GM23338 (cell line): ENCODE results near the gene MXRA8. TPM values are rescaled to one million over a fixed set of nuclear protein-coding genes. Genes with fewer than 3 reads are reported as not detected.

Experiments used
- ATAC-seq: fragments of 200-7000 bp; cut with Tn5 transposase; 3 replicates; pipeline ENCODE4 v1.9.1; 2020
- DNase-seq: peaks from one replicate; pipeline ENCODE4 v3.0.0-alpha.2; 2015; ENCODE audit warnings: low spot score
- H2AFZ ChIP-seq: fragments of 200-600 bp; sonication (generic); 2 replicates; pipeline ENCODE4 v1.8.0; 2016; ENCODE audit warnings: antibody characterized with exemption, mild to moderate bottlenecking, moderate library complexity
- H3F3A ChIP-seq: fragments of 200-600 bp; sonication (generic); replicated peaks from 2 replicates; pipeline ENCODE4 v1.8.0; 2017; ENCODE audit warnings: antibody characterized with exemption, mixed run types, low read depth
- H3K27ac ChIP-seq: fragments of 200-600 bp; sonication (generic); 2 replicates; pipeline ENCODE4 v1.6.1; 2016; ENCODE audit warnings: low read depth
- H3K27me3 ChIP-seq: fragments of 200-600 bp; sonication (generic); 2 replicates; pipeline ENCODE4 v1.8.0; 2016; ENCODE audit warnings: mild to moderate bottlenecking, mixed run types, moderate library complexity; ENCODE audit not compliant: insufficient read depth
- H3K36me3 ChIP-seq: fragments of 200-600 bp; sonication (generic); 2 replicates; pipeline ENCODE4 v1.8.0; 2016; ENCODE audit warnings: mild to moderate bottlenecking; ENCODE audit not compliant: insufficient read depth
- H3K4me1 ChIP-seq: fragments of 200-600 bp; sonication (generic); 2 replicates; pipeline ENCODE4 v1.8.0; 2016; ENCODE audit warnings: mild to moderate bottlenecking, moderate library complexity; ENCODE audit not compliant: insufficient read depth
- H3K4me2 ChIP-seq: fragments of 200-600 bp; sonication (generic); 2 replicates; pipeline ENCODE4 v1.7.1; 2017; ENCODE audit warnings: mixed run types
- H3K4me3 ChIP-seq: fragments of 200-600 bp; sonication (generic); 2 replicates; pipeline ENCODE4 v1.6.1; 2016; ENCODE audit warnings: mixed run types
- H3K79me2 ChIP-seq: fragments of 200-600 bp; sonication (generic); replicated peaks from 2 replicates; pipeline ENCODE4 v1.8.0; 2017; ENCODE audit warnings: mild to moderate bottlenecking; ENCODE audit not compliant: insufficient read depth
- H3K9me2 ChIP-seq: fragments of 200-600 bp; sonication (generic); 2 replicates; pipeline ENCODE4 v1.8.0; 2017; ENCODE audit not compliant: insufficient read depth
- H4K20me1 ChIP-seq: fragments of 200-600 bp; sonication (generic); replicated peaks from 2 replicates; pipeline ENCODE4 v1.8.0; 2017; ENCODE audit warnings: mild to moderate bottlenecking; ENCODE audit not compliant: insufficient read depth
- H3K27ac Mint-ChIP-seq: 2 replicates; pipeline ENCODE4 v1.8.0; 2020; ENCODE audit warnings: inconsistent platforms, mild to moderate bottlenecking, moderate library complexity, mixed read lengths
- H3K27me3 Mint-ChIP-seq: 3 replicates; pipeline ENCODE4 v1.8.0; 2022; ENCODE audit warnings: low read depth, mild to moderate bottlenecking, moderate library complexity, mixed read lengths, inconsistent platforms; ENCODE audit not compliant: insufficient read depth, poor library complexity
- H3K36me3 Mint-ChIP-seq: 3 replicates; pipeline ENCODE4 v1.8.0; 2021; ENCODE audit warnings: low read depth, mild to moderate bottlenecking, inconsistent platforms, moderate library complexity, mixed read lengths
- H3K4me1 Mint-ChIP-seq: 3 replicates; pipeline ENCODE4 v1.8.0; 2020; ENCODE audit warnings: mild to moderate bottlenecking, inconsistent platforms, mixed read lengths
- H3K4me3 Mint-ChIP-seq: 3 replicates; pipeline ENCODE4 v1.8.0; 2021; ENCODE audit warnings: moderate library complexity, mild to moderate bottlenecking, inconsistent platforms, mixed read lengths
- H3K9me3 Mint-ChIP-seq: 3 replicates; pipeline ENCODE4 v1.8.0; 2020; ENCODE audit warnings: moderate library complexity, mild to moderate bottlenecking, inconsistent platforms, mixed read lengths
- CREB1 ChIP-seq: fragments of 250-450 bp; sonication (Bioruptor Pico); IDR thresholded peaks from 2 replicates; pipeline ENCODE4 v1.5.0; 2020; ENCODE audit warnings: low read depth, mild to moderate bottlenecking, moderate library complexity
- ETS1 ChIP-seq: IDR thresholded peaks from 2 replicates; pipeline ENCODE4 v1.6.1; 2016; ENCODE audit warnings: antibody characterized with exemption
- EZH2 ChIP-seq: fragments of 200-600 bp; sonication (generic); IDR thresholded peaks from one replicate; pipeline ENCODE4 v1.8.0; 2017; ENCODE audit warnings: antibody characterized with exemption, mild to moderate bottlenecking, low read depth; ENCODE audit not compliant: unreplicated experiment
- JUNB ChIP-seq: IDR thresholded peaks from one replicate; pipeline ENCODE4 v1.6.1; 2016; ENCODE audit warnings: antibody characterized with exemption; ENCODE audit not compliant: unreplicated experiment
- NANOG ChIP-seq: IDR thresholded peaks from 2 replicates; pipeline ENCODE4 v1.6.1; 2016; ENCODE audit warnings: antibody characterized with exemption, borderline replicate concordance
- POLR2AphosphoS5 ChIP-seq: IDR thresholded peaks from 2 replicates; pipeline ENCODE4 v1.6.1; 2016; ENCODE audit warnings: antibody characterized with exemption, low read depth
- REST ChIP-seq: IDR thresholded peaks from one replicate; pipeline ENCODE4 v1.6.1; 2018; ENCODE audit warnings: antibody characterized with exemption; ENCODE audit not compliant: unreplicated experiment
- STAT1 ChIP-seq: IDR thresholded peaks from one replicate; pipeline ENCODE4 v1.6.1; 2016; ENCODE audit warnings: antibody characterized with exemption; ENCODE audit not compliant: unreplicated experiment
- ZNF462 ChIP-seq: fragments of 250-450 bp; sonication (Bioruptor Pico); IDR thresholded peaks from 2 replicates; pipeline ENCODE4 v1.5.0; 2020; ENCODE audit warnings: mild to moderate bottlenecking, moderate library complexity
- polyA plus RNA-seq: library from polyadenylated mRNA; unstranded; fragments of >200 nt; fragmentation: Nextera tagmentation; extraction: Ambion mirVana; gene quantifications from 2 replicates; pipeline ENCODE4 v1.2.1, GENCODE V29; 2016
- total RNA-seq: library from RNA; depleted of rRNA; stranded (reverse); fragments of >200 nt; shearing (Covaris generic); gene quantifications from 2 replicates; pipeline ENCODE4 v1.2.3, GENCODE V29; 2014

MXRA8 gene
- total and polyA plus RNA-seq, 2 experiments from 2014 or later: 9.1 to 17.2 TPM

- peak overlapping the region; percentile 24; the same call in 1 of the 3 replicates for H3K4me3 Mint-ChIP-seq
- Histone ChIP-seq H3K9me2 (no peaks in the 10 kb centered on the region), H3K79me2 (no peaks in the 10 kb centered on the region), H4K20me1 (no peaks in the 10 kb centered on the region), H2AFZ (no peak overlapping the region), H3K27ac (no peak overlapping the region), H3K27me3 (peaks cover 13% of the 10 kb centered on the region), H3K4me1 (peaks cover 22% of the 10 kb centered on the region), H3K36me3 (no peaks in the 10 kb centered on the region), H3K4me2 (no peak overlapping the region), H3K4me3 (no peak overlapping the region), H3F3A (peaks cover 19% of the 10 kb centered on the region; the same call in 1 of the 2 replicates)
- TF ChIP-seq EZH2 (no peak), REST (no peak), ETS1 (no peak), POLR2AphosphoS5 (no peak), CREB1 (CRISPR knock-in tag) (no peak), NANOG (no peak), STAT1 (no peak), ZNF462 (CRISPR knock-in tag) (no peak), JUNB (no peak)
- peaks cover 31% of the 10 kb centered on the region for H3K4me1 Mint-ChIP-seq
- peaks cover 21% of the 10 kb centered on the region for H3K27me3 Mint-ChIP-seq
- no peak for ATAC-seq
- H3K9me3 Mint-ChIP-seq: no peaks in the 10 kb centered on the region; the same call in 2 of the 3 replicates
- DNase-seq: no peak
- H3K27ac Mint-ChIP-seq: peak overlapping the region; percentile 44; the same call in 1 of the 2 replicates
- H3K36me3 Mint-ChIP-seq: no peaks in the 10 kb centered on the region
Measured at GRCh38 chr1:1359308-1359663, 931 bp upstream of the MXRA8 start.
